H1 (cell line): ENCODE results near the gene IP6K3. TPM values are rescaled to one million over a fixed set of nuclear protein-coding genes. Genes with fewer than 3 reads are reported as not detected.

ENCODE experiments used
- CTCF ChIA-PET: fragments of 300-600 bp; sonication (Branson Sonifier 250); formaldehyde crosslinking; loops from one replicate; lab custom pipeline; 2021; ENCODE audit not compliant: partially characterized antibody; lab: Charles Lee
- POLR2A ChIA-PET: fragments of 300-600 bp; sonication (Branson Sonifier 250); formaldehyde crosslinking; loops from one replicate; lab custom pipeline; 2021; ENCODE audit warnings: inconsistent platforms; ENCODE audit not compliant: partially characterized antibody; lab: Charles Lee
- DNase-seq, 2 experiments: peaks; one replicate each; pipeline versions ENCODE4 v3.0.0 to v3.0.0-alpha.2; 2010 to 2022; ENCODE audit warnings: low spot score in 2 of 2, low read depth in 1 of 2, mixed read lengths in 1 of 2
- FAIRE-seq: peaks from 2 replicates; lab custom pipeline; 2011; peaks lifted over from hg19 to GRCh38; lab: Jason Lieb, UNC
- H2AFZ ChIP-seq: 2 replicates; pipeline ENCODE4 v1.8.1; 2012; ENCODE audit warnings: low read length, inconsistent platforms
- H2AK5ac ChIP-seq: 2 replicates; pipeline ENCODE4 v1.6.1; 2013; ENCODE audit warnings: low read depth, low read length
- H2BK120ac ChIP-seq: replicated peaks from 2 replicates; pipeline ENCODE3; 2013; ENCODE audit warnings: low read depth, low read length, inconsistent platforms
- H2BK12ac ChIP-seq: 2 replicates; pipeline ENCODE4 v1.6.1; 2013; ENCODE audit warnings: low read depth, low read length
- H2BK15ac ChIP-seq: 2 replicates; pipeline ENCODE4 v1.6.1; 2013; ENCODE audit warnings: low read length
- H2BK20ac ChIP-seq: 2 replicates; pipeline ENCODE4 v1.6.1; 2013; ENCODE audit warnings: low read length
- H2BK5ac ChIP-seq: 2 replicates; pipeline ENCODE4 v1.6.1; 2013; ENCODE audit warnings: low read depth, low read length
- H3K14ac ChIP-seq: 2 replicates; pipeline ENCODE4 v1.6.1; 2013; ENCODE audit warnings: inconsistent platforms; ENCODE audit not compliant: insufficient read length
- H3K18ac ChIP-seq: 2 replicates; pipeline ENCODE4 v1.6.1; 2013; ENCODE audit warnings: low read length; ENCODE audit errors: extremely low read depth
- H3K23ac ChIP-seq: 2 replicates; pipeline ENCODE4 v1.6.1; 2013; ENCODE audit warnings: inconsistent platforms; ENCODE audit not compliant: insufficient read length
- H3K23me2 ChIP-seq: 2 replicates; pipeline ENCODE4 v1.6.1; 2013; ENCODE audit warnings: low read depth, low read length
- H3K27ac ChIP-seq: 2 replicates; pipeline ENCODE4 v1.6.1; 2011; ENCODE audit warnings: low read depth, low read length, inconsistent platforms
- H3K27me3 ChIP-seq, 4 experiments: replicated peaks in 1 of 4; 1 replicate in 1 of 4; 2 replicates in 3 of 4; pipeline versions ENCODE4 v1.6.1 to v1.8.1; 2011 to 2013; ENCODE audit warnings: low read length in 3 of 4, mild to moderate bottlenecking in 3 of 4, inconsistent platforms in 2 of 4, mixed read lengths in 2 of 4, moderate library complexity in 1 of 4; ENCODE audit not compliant: control insufficient read depth in 3 of 4, insufficient read depth in 3 of 4; ENCODE audit errors: extremely low read depth in 1 of 4
- H3K36me3 ChIP-seq, 4 experiments: 2 replicates each; pipeline versions ENCODE4 v1.6.1 to v1.8.1; 2011 to 2013; ENCODE audit warnings: mild to moderate bottlenecking in 4 of 4, low read length in 3 of 4, moderate library complexity in 2 of 4, control low read depth in 1 of 4, inconsistent platforms in 1 of 4; ENCODE audit not compliant: insufficient read depth in 4 of 4, control insufficient read depth in 2 of 4
- H3K4ac ChIP-seq: replicated peaks from 2 replicates; pipeline ENCODE3; 2013; ENCODE audit warnings: low read length, low read depth, mixed read lengths, inconsistent platforms; ENCODE audit not compliant: insufficient read length
- H3K4me1 ChIP-seq, 4 experiments: replicated peaks in 1 of 4; 1 replicate in 1 of 4; 2 replicates in 3 of 4; pipeline versions ENCODE4 v1.6.1 to v1.8.1; 2011 to 2013; ENCODE audit warnings: low read length in 3 of 4, inconsistent platforms in 2 of 4, mixed read lengths in 1 of 4; ENCODE audit not compliant: insufficient read depth in 4 of 4, control insufficient read depth in 3 of 4
- H3K4me2 ChIP-seq, 2 experiments: 2 replicates each; pipeline versions ENCODE4 v1.6.1 to v1.8.1; 2011 to 2013; ENCODE audit warnings: low read depth in 2 of 2, low read length in 2 of 2, control low read depth in 1 of 2, inconsistent platforms in 1 of 2, mild to moderate bottlenecking in 1 of 2; ENCODE audit not compliant: insufficient read depth in 1 of 2
- H3K4me3 ChIP-seq, 4 experiments: fragments of 200-600, 300-600 bp in 1 of 4; sonication (generic), shearing (Covaris generic), sonication (Bioruptor Twin) in 1 of 4; 2 replicates each; pipeline versions ENCODE4 v1.5.1 to v1.8.1; 2011 to 2016; ENCODE audit warnings: low read length in 4 of 4, low read depth in 3 of 4, control low read depth in 2 of 4, inconsistent platforms in 2 of 4, mild to moderate bottlenecking in 2 of 4, mixed read lengths in 1 of 4, moderate library complexity in 1 of 4; ENCODE audit not compliant: insufficient read depth in 2 of 4; ENCODE audit errors: extremely low read depth in 1 of 4
- H3K56ac ChIP-seq: replicated peaks from 2 replicates; pipeline ENCODE3; 2013; ENCODE audit warnings: low read depth, mild to moderate bottlenecking, mixed read lengths, low read length, inconsistent platforms; ENCODE audit not compliant: insufficient read length
- H3K79me1 ChIP-seq: 2 replicates; pipeline ENCODE4 v1.6.1; 2013; ENCODE audit warnings: low read depth, low read length, control low read depth
- H3K79me2 ChIP-seq, 2 experiments: 2 replicates each; pipeline versions ENCODE4 v1.6.1 to v1.8.1; 2012 to 2013; ENCODE audit warnings: low read length in 2 of 2, mild to moderate bottlenecking in 2 of 2, inconsistent platforms in 1 of 2; ENCODE audit not compliant: insufficient read depth in 2 of 2, control insufficient read depth in 1 of 2
- H3K9ac ChIP-seq, 4 experiments: replicated peaks in 1 of 4; 1 replicate in 1 of 4; 2 replicates in 3 of 4; pipeline versions ENCODE4 v1.6.1 to v1.8.1; 2011 to 2013; ENCODE audit warnings: low read depth in 3 of 4, low read length in 3 of 4, control low read depth in 2 of 4, mild to moderate bottlenecking in 2 of 4, moderate library complexity in 2 of 4, inconsistent platforms in 1 of 4; ENCODE audit errors: extremely low read depth in 1 of 4
- H3K9me3 ChIP-seq, 2 experiments: 2 replicates each; pipeline versions ENCODE4 v1.6.1 to v1.8.1; 2012 to 2013; ENCODE audit warnings: mild to moderate bottlenecking in 2 of 2, moderate library complexity in 2 of 2, control low read depth in 1 of 2, inconsistent platforms in 1 of 2, low read depth in 1 of 2, low read length in 1 of 2, mixed read lengths in 1 of 2; ENCODE audit not compliant: insufficient read depth in 2 of 2
- H4K20me1 ChIP-seq, 2 experiments: replicated peaks in 1 of 2; 2 replicates each; pipeline versions ENCODE3 to v1.8.1; 2011 to 2013; ENCODE audit warnings: inconsistent platforms in 2 of 2, low read length in 2 of 2, mild to moderate bottlenecking in 1 of 2; ENCODE audit not compliant: insufficient read depth in 2 of 2, control insufficient read depth in 1 of 2
- H4K5ac ChIP-seq: 2 replicates; pipeline ENCODE4 v1.6.1; 2013; ENCODE audit warnings: low read length, low read depth, mixed read lengths, inconsistent platforms; ENCODE audit not compliant: insufficient read length
- H4K8ac ChIP-seq: 2 replicates; pipeline ENCODE4 v1.8.0; 2013; ENCODE audit warnings: mild to moderate bottlenecking, moderate library complexity, low read length, inconsistent platforms; ENCODE audit not compliant: insufficient read depth; ENCODE audit errors: extremely low read depth
- H4K91ac ChIP-seq: replicated peaks from 2 replicates; pipeline ENCODE3; 2013; ENCODE audit warnings: low read length, mixed read lengths, inconsistent platforms; ENCODE audit not compliant: insufficient read length
- CREB1 ChIP-seq: IDR thresholded peaks from 2 replicates; pipeline ENCODE4 v1.6.1; 2012; ENCODE audit warnings: inconsistent platforms
- GTF2F1 ChIP-seq: IDR thresholded peaks from 2 replicates; pipeline ENCODE4 v1.6.1; 2012; ENCODE audit warnings: low read depth, low read length, improper control_type of control experiment, borderline replicate concordance
- HDAC2 ChIP-seq, 2 experiments: fragments of 300-600 bp in 1 of 2; sonication (generic) in 1 of 2; IDR thresholded peaks; 2 replicates each; pipeline ENCODE4 v1.6.1; 2011 to 2012; ENCODE audit warnings: low read depth in 2 of 2, low read length in 2 of 2, mild to moderate bottlenecking in 2 of 2, moderate library complexity in 2 of 2, borderline replicate concordance in 1 of 2, inconsistent platforms in 1 of 2
- KDM4A ChIP-seq: IDR thresholded peaks from one replicate; pipeline ENCODE4 v1.7.1; 2012; ENCODE audit warnings: low read depth, mild to moderate bottlenecking, moderate library complexity, low read length, inconsistent platforms; ENCODE audit not compliant: severe bottlenecking
- SIX5 ChIP-seq: IDR thresholded peaks from 2 replicates; pipeline ENCODE4 v1.6.1; 2011; ENCODE audit warnings: mild to moderate bottlenecking, low read depth, low read length
- TCF12 ChIP-seq: IDR thresholded peaks from 2 replicates; pipeline ENCODE4 v1.6.1; 2011; ENCODE audit warnings: low read depth, mild to moderate bottlenecking, low read length
- WGBS, 2 experiments: shearing (Covaris generic) in 1 of 2; methylation state at CpG; one replicate each; pipeline versions ENCODE4 v1.1.6 to v1.1.7; 2013 to 2015; ENCODE audit warnings: low lambda C conversion rate in 2 of 2, mixed read lengths in 2 of 2, inconsistent platforms in 1 of 2, low coverage in 1 of 2, missing lambda C conversion rate in 1 of 2; ENCODE audit not compliant: insufficient replicate concordance in 2 of 2, insufficient coverage in 1 of 2, insufficient read length in 1 of 2; ENCODE audit errors: extremely low coverage in 1 of 2, missing lambda C conversion rate in 1 of 2; 5-methylcytosine and 5-hydroxymethylcytosine counted together
- polyA plus RNA-seq, 7 experiments: library from polyadenylated mRNA; depleted of rRNA in 3 of 7; stranded (reverse) in 5 of 7; unstranded in 2 of 7; fragments of >200 nt in 5 of 7; fragments of 200-250 nt in 2 of 7; gene quantifications; 1 replicate in 5 of 7; 2 replicates in 1 of 7; 4 replicates in 1 of 7; pipeline versions ENCODE4 v1.2.1 to v1.2.3, GENCODE V29; 2011 to 2013; ENCODE audit warnings: missing spikeins in 2 of 7, mixed read lengths in 2 of 7
- total RNA-seq: library from RNA; stranded (reverse); fragmentation: NEBNext Ultra II Directional; extraction: Animal tissue kit (Norgen Biotek cat#: 25700); gene quantifications from 2 replicates; pipeline ENCODE4 v1.2.1, GENCODE V29; 2021

Gene IP6K3
- total and polyA plus RNA-seq, 2 of the 8 experiments (the other 6 are each of a cell fraction or from before 2014, with no cell fraction given), result 0.22 to 0.73 TPM

- Histone ChIP-seq H3K79me1 (no peaks in the 10 kb centered on the region), H2BK120ac (no peak overlapping the region), H2AFZ (no peak overlapping the region), H3K4me2 (no peak overlapping the region), H3K4me1 (no peaks in the 10 kb centered on the region), H3K36me3 (peaks cover 10 to 55% (median 45%) of the 10 kb centered on the region in 4 experiments; a peak in 6 of 8 replicates), H3K23me2 (no peaks in the 10 kb centered on the region), H2BK20ac (no peak overlapping the region), H4K91ac (no peak overlapping the region), H3K27me3 (no peaks in the 10 kb centered on the region), H2AK5ac (no peak overlapping the region), H3K4ac (no peak overlapping the region), H3K56ac (no peak overlapping the region), H3K14ac (no peak overlapping the region), H4K8ac (no peak overlapping the region), H3K9ac (no peak overlapping the region), H3K79me2 (no peaks in the 10 kb centered on the region), H3K27ac (no peak overlapping the region), H3K18ac (no peak overlapping the region), H3K9me3 (no peaks in the 10 kb centered on the region), H2BK5ac (no peak overlapping the region), H3K23ac (no peak overlapping the region), H3K4me3 (no peak overlapping the region), H4K20me1 (peaks cover 0 to 18% of the 10 kb centered on the region in 2 experiments), H4K5ac (no peak overlapping the region), H2BK15ac (no peak overlapping the region), H2BK12ac (no peak overlapping the region)
- DNase-seq (no peak), FAIRE-seq (no peak)
- ChIA-PET CTCF (interaction anchor here (1.0 to 2.6 kb wide), 7 partner anchors 10 to 99 kb away, joined by 3 to 16 read pairs (median 4); no protein-coding TSS in a partner anchor), POLR2A (interaction anchor here (1.2 to 1.5 kb wide), 3 partner anchors 11 to 28 kb away, joined by 3 to 4 read pairs (median 3); no protein-coding TSS in a partner anchor)
- WGBS, 2 experiments, result 92% methylated on average over 13 of the region's 13 CpGs; no CpG with 5 or more reads in 1 of the 2 experiments
- TF ChIP-seq HDAC2 (IDR thresholded peaks at IDR 0.05; ENCODE audit: borderline replicate concordance in 1 of 2, low read depth in 2 of 2, low read length in 2 of 2), result no peak
- no peak for TF ChIP-seq SIX5
- no peak for TF ChIP-seq CREB1
- TF ChIP-seq TCF12, result no peak
- no peak for TF ChIP-seq GTF2F1
- TF ChIP-seq KDM4A, result no peak
Observed at GRCh38 chr6:33682341-33682740, 64.4 kb downstream of the IP6K3 start.
